PC-3 (cell line): ENCODE measurements around the gene ZNF296. TPM values are rescaled to one million over a fixed set of nuclear protein-coding genes. Genes with fewer than 3 reads are reported as not detected.

Experiments
- ATAC-seq: fragments of 200-7000 bp; cut with Tn5 transposase; 2 replicates; pipeline ENCODE4 v1.9.1; 2020; ENCODE audit warnings: mild to moderate bottlenecking, moderate library complexity
- BruUV-seq: library from RNA; stranded (reverse); fragments of 400-500 nt; replicated peaks from 2 replicates; lab custom pipeline; 2021; lab: Mats Ljungman, UMichigan
- CTCF ChIA-PET: fragments of 300-600 bp; sonication (Branson Sonifier 250); formaldehyde crosslinking; loops from one replicate; lab custom pipeline; 2022; ENCODE audit warnings: antibody characterized with exemption; lab: Charles Lee
- POLR2A ChIA-PET: fragments of 300-600 bp; sonication (Branson Sonifier 250); formaldehyde crosslinking; loops from one replicate; lab custom pipeline; 2022; ENCODE audit warnings: antibody characterized with exemption; ENCODE audit not compliant: unreplicated experiment; lab: Charles Lee
- DNase-seq: peaks from one replicate; pipeline ENCODE4 v3.0.0-alpha.2; 2015
- H2AFZ ChIP-seq: fragments of 300-600 bp; sonication (generic); 2 replicates; pipeline ENCODE4 v1.6.0; 2016; ENCODE audit warnings: antibody characterized with exemption, low read length
- H3F3A ChIP-seq: fragments of 300-600 bp; sonication (generic); one replicate; pipeline ENCODE4 v1.6.0; 2017; ENCODE audit warnings: antibody characterized with exemption, low read length, control low read depth, mild to moderate bottlenecking; ENCODE audit not compliant: unreplicated experiment
- H3K27ac ChIP-seq: fragments of 300-600 bp; sonication (generic); 2 replicates; pipeline ENCODE4 v1.5.1; 2016; ENCODE audit warnings: mild to moderate bottlenecking, low read length
- H3K27me3 ChIP-seq: fragments of 300-600 bp; sonication (generic); 2 replicates; pipeline ENCODE4 v1.6.1; 2016; ENCODE audit warnings: low read length, mixed read lengths
- H3K36me3 ChIP-seq: fragments of 300-600 bp; sonication (generic); 2 replicates; pipeline ENCODE4 v1.6.1; 2016; ENCODE audit warnings: low read depth, mixed run types, low read length, mixed read lengths
- H3K4me1 ChIP-seq: fragments of 300-600 bp; sonication (generic); 2 replicates; pipeline ENCODE4 v1.5.1; 2016; ENCODE audit warnings: low read length; ENCODE audit not compliant: insufficient read depth
- H3K4me2 ChIP-seq: fragments of 300-600 bp; sonication (generic); 2 replicates; pipeline ENCODE4 v1.6.0; 2016; ENCODE audit warnings: low read length
- H3K4me3 ChIP-seq: fragments of 300-600 bp; sonication (generic); 2 replicates; pipeline ENCODE4 v1.5.1; 2016; ENCODE audit warnings: mild to moderate bottlenecking, low read length, mixed read lengths
- H3K79me2 ChIP-seq: fragments of 300-600 bp; sonication (generic); 2 replicates; pipeline ENCODE4 v1.6.1; 2017; ENCODE audit warnings: low read length, mixed read lengths
- H3K9ac ChIP-seq: fragments of 300-600 bp; sonication (generic); 2 replicates; pipeline ENCODE4 v1.6.0; 2016; ENCODE audit warnings: mild to moderate bottlenecking, low read length
- H3K9me2 ChIP-seq: fragments of 300-600 bp; sonication (generic); replicated peaks from 2 replicates; pipeline ENCODE4 v1.6.1; 2016; ENCODE audit warnings: mixed run types, low read length, mixed read lengths
- H3K9me3 ChIP-seq: fragments of 300-600 bp; sonication (generic); 2 replicates; pipeline ENCODE4 v1.6.1; 2016; ENCODE audit warnings: low read length, mixed read lengths
- H4K20me1 ChIP-seq: fragments of 300-600 bp; sonication (generic); 2 replicates; pipeline ENCODE4 v1.6.1; 2016; ENCODE audit warnings: low read length, mixed read lengths
- CTCF ChIP-seq: fragments of 300-600 bp; sonication (generic); conservative IDR thresholded peaks from 2 replicates; pipeline ENCODE4 v1.5.1; 2017; ENCODE audit warnings: antibody characterized with exemption, low read depth, mild to moderate bottlenecking, low read length
- EZH2 ChIP-seq: fragments of 300-600 bp; sonication (generic); IDR thresholded peaks from one replicate; pipeline ENCODE4 v1.6.1; 2017; ENCODE audit warnings: antibody characterized with exemption, mild to moderate bottlenecking, low read length; ENCODE audit not compliant: unreplicated experiment
- EZH2phosphoT487 ChIP-seq: fragments of 300-600 bp; sonication (generic); IDR thresholded peaks from 2 replicates; pipeline ENCODE4 v1.6.1; 2018; ENCODE audit warnings: mild to moderate bottlenecking, antibody characterized with exemption, low read length, borderline replicate concordance
- intact Hi-C: fragments of 100-400 bp; cut with micrococcal nuclease; formaldehyde crosslinking; loops from 2 replicates; pipeline ENCODE4 v1.9.0; 2023
- total RNA-seq: library from RNA; depleted of rRNA; stranded (reverse); fragments of >200 nt; gene quantifications from 2 replicates; pipeline ENCODE4 v1.2.3, GENCODE V29; 2014

ZNF296 gene
- total RNA-seq, 1 experiment from 2014 or later: 2.4 TPM

- CTCF ChIA-PET: no interaction called here
- Histone ChIP-seq H3K9me2 (no peaks in the 10 kb centered on the region), H3K36me3 (no peaks in the 10 kb centered on the region), H3F3A (no peaks in the 10 kb centered on the region), H4K20me1 (0 out of 2 replicates have a peak, but pooled peaks cover 3% of the 10 kb centered on the region), H3K4me3 (no peak overlapping the region), H2AFZ (no peak overlapping the region), H3K79me2 (peaks cover 87% of the 10 kb centered on the region), H3K9me3 (no peaks in the 10 kb centered on the region), H3K4me1 (no peaks in the 10 kb centered on the region), H3K27me3 (no peaks in the 10 kb centered on the region), H3K9ac (no peak overlapping the region), H3K27ac (no peak overlapping the region), H3K4me2 (no peak overlapping the region)
- intact Hi-C loops: no loop called here
- TF ChIP-seq EZH2phosphoT487 (no peak), CTCF (no peak), EZH2 (no peak)
- DNase-seq (no peak), ATAC-seq (no peak)
- no TSS peak for BruUV-seq
- POLR2A ChIA-PET: no interaction called here
Observed at GRCh38 chr19:45104658-45105349, 28.5 kb upstream of the ZNF296 start.

GRCh38 chr19:45103508-45104319 is 27.4 kb upstream of the ZNF296 start:
- Histone ChIP-seq H3K9ac (no peak overlapping the region), H3K9me2 (no peaks in the 10 kb centered on the region), H2AFZ (no peak overlapping the region), H3K79me2 (peaks cover 87% of the 10 kb centered on the region), H3K4me3 (no peak overlapping the region), H3K36me3 (no peaks in the 10 kb centered on the region), H3K4me1 (peaks cover 11% of the 10 kb centered on the region), H3F3A (no peaks in the 10 kb centered on the region), H4K20me1 (peaks cover 8% of the 10 kb centered on the region; the same call in 1 of the 2 replicates), H3K9me3 (no peaks in the 10 kb centered on the region), H3K27me3 (no peaks in the 10 kb centered on the region), H3K27ac (no peak overlapping the region), H3K4me2 (no peak overlapping the region)
- ChIA-PET CTCF (no interaction called here), POLR2A (no interaction called here)
- no TSS peak for BruUV-seq
- intact Hi-C loops: no loop called here
- TF ChIP-seq EZH2 (no peak), CTCF (no peak), EZH2phosphoT487 (no peak)
- no peak for ATAC-seq
- DNase-seq: no peak
